Activated CD8-positive, alpha-beta memory T cell treated with anti-CD3 and anti-CD28 coated beads, Interleukin-2, amount 10 ng/mL, durations not matched to agents 7 days and 5 days (primary cell): ENCODE measurements around the gene CCDC127. TPM values are rescaled to one million over a fixed set of nuclear protein-coding genes. Genes with fewer than 3 reads are reported as not detected.

Source experiments
- total RNA-seq, 2 experiments: library from RNA; stranded (reverse); gene quantifications; one replicate each; pipeline ENCODE4 v1.2.3, GENCODE V29; 2021

CCDC127 gene
- total RNA-seq, 2 experiments from 2014 or later, result 4.8 to 6.2 TPM

Other genes with a start within 250 kb of the CCDC127 start
- gene PLEKHG4B, start 126.0 kb downstream of the CCDC127 start, total RNA-seq, result not detected
- not detected for gene LRRC14B, start 26.7 kb downstream of the CCDC127 start, total RNA-seq
- 100 to 1,000 TPM; 201 TPM for gene SDHA, start 167 bp upstream of the CCDC127 start, total RNA-seq
- gene PDCD6, start 53.5 kb upstream of the CCDC127 start, total RNA-seq, result 100 to 1,000 TPM in 1 of 2 experiments, 10 to 100 TPM in 1; 81.7 to 101 TPM
- 10 to 100 TPM; 56.8 to 64.0 TPM for gene AHRR, start 103.6 kb upstream of the CCDC127 start, total RNA-seq
- 10 to 100 TPM; 68.2 to 71.2 TPM for gene EXOC3, start 225.0 kb upstream of the CCDC127 start, total RNA-seq